B cell (primary cell): Measurements from ENCODE around the gene FRMD8.

Experiments
- CTCF ChIP-seq: fragments of 200-600 bp; IDR thresholded peaks from one replicate; pipeline ENCODE4 v1.8.0; 2022; ENCODE audit warnings: antibody characterized with exemption, mild to moderate bottlenecking
- EZH2 ChIP-seq: IDR thresholded peaks from 2 replicates; pipeline ENCODE4 v1.6.1; 2012; ENCODE audit warnings: borderline replicate concordance, low read depth, mild to moderate bottlenecking, moderate library complexity, low read length; ENCODE audit not compliant: insufficient read depth, poor library complexity, severe bottlenecking

DNA sequence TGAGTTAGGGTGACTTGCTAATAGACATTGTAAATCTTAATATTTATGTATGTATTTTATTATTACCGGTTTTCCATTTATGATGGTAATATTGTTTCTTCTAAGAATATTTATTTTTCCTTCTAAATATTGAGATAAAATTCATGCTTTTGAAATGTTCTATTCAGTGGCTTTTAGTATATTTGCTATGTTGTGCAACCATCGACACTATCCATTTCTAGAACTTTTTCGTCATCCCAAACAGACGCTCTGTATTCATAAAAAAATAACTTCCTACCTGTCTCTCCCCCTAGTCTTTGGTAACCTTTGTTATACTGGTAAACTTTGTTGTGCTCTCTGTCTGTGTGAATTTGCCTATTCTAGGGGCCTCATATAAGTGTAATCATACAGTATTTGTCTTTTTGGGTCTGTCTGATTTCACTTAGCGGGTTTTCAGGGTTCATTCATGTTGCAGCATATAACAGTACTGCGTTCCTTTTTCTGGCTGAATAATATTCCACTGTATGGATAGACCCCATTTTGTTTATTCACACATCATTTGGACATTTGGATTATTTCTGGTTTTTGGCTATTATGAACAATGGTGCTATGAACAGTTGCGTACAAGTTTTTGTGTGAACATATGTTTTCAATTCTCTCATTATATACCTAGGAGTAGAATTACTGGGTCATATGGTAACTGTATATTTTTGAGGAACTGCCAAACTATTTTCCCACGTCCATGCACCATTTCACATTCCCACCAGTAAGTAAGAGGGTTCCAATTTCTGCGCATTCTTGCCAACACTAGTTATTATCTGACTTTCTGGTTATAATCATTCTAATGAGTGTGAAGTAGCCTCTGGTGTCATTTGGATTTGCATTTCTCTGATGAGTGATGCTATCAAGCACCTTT, 52.1 kb downstream of the FRMD8 start:
- TF ChIP-seq CTCF (no peak), EZH2 (no peak)
